ENCODE data around the gene GRIK4.

The GRIK4 gene

DNA sequence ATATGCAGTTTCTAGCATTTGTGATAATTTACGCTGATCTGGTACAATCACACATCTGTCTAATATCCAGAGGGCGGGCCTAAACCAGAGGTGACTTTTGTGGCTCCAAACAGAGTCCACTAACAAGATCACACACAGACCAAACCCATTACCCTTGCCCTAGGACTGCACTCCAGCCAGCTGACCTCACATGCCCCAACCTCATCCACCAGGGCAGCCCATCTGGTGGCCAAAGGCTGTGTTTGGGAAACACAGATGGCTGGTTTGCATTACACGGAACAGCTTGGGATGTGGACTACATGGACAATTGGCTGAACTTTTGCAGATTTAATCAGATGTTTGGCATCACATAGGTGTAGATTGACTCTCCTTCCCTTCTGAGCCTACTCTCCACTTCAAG is 228.2 kb downstream of the GRIK4 start:
- Histone ChIP-seq H2AFZ (ENCODE audit: low read length) (no peak overlapping the region), H3K9ac (ENCODE audit: low read length) (no peak overlapping the region), H3K9me2 (ENCODE audit: low read depth, low read length) (no peaks in the 10 kb centered on the region), H3K27me3 (ENCODE audit: insufficient read depth, low read length) (no peaks in the 10 kb centered on the region), H3K9me3 (ENCODE audit: low read length) (no peaks in the 10 kb centered on the region), H3K4me3 (ENCODE audit: low read depth, low read length, poor library complexity, severe bottlenecking) (no peak overlapping the region), H3K27ac (ENCODE audit: low read depth, low read length, poor library complexity, severe bottlenecking) (no peak overlapping the region), H3K4me2 (ENCODE audit: low read length) (no peak overlapping the region), H4K20me1 (ENCODE audit: insufficient read depth, low read length) (no peaks in the 10 kb centered on the region), H3F3A (ENCODE audit: insufficient read depth, low read length) (no peaks in the 10 kb centered on the region), H3K4me1 (ENCODE audit: insufficient read depth, low read length, severe bottlenecking) (no peaks in the 10 kb centered on the region), H3K79me2 (ENCODE audit: insufficient read depth, low read length) (no peaks in the 10 kb centered on the region), H3K36me3 (ENCODE audit: insufficient read depth, low read length) (no peaks in the 10 kb centered on the region)
- TF ChIP-seq, protein P1, sequence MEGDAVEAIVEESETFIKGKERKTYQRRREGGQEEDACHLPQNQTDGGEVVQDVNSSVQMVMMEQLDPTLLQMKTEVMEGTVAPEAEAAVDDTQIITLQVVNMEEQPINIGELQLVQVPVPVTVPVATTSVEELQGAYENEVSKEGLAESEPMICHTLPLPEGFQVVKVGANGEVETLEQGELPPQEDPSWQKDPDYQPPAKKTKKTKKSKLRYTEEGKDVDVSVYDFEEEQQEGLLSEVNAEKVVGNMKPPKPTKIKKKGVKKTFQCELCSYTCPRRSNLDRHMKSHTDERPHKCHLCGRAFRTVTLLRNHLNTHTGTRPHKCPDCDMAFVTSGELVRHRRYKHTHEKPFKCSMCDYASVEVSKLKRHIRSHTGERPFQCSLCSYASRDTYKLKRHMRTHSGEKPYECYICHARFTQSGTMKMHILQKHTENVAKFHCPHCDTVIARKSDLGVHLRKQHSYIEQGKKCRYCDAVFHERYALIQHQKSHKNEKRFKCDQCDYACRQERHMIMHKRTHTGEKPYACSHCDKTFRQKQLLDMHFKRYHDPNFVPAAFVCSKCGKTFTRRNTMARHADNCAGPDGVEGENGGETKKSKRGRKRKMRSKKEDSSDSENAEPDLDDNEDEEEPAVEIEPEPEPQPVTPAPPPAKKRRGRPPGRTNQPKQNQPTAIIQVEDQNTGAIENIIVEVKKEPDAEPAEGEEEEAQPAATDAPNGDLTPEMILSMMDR (IDR thresholded peaks at IDR 0.05; ENCODE audit: low read length), result no peak
- TF ChIP-seq EZH2 (IDR thresholded peaks at IDR 0.05; ENCODE audit: borderline replicate concordance, low read length), result no peak

DNA sequence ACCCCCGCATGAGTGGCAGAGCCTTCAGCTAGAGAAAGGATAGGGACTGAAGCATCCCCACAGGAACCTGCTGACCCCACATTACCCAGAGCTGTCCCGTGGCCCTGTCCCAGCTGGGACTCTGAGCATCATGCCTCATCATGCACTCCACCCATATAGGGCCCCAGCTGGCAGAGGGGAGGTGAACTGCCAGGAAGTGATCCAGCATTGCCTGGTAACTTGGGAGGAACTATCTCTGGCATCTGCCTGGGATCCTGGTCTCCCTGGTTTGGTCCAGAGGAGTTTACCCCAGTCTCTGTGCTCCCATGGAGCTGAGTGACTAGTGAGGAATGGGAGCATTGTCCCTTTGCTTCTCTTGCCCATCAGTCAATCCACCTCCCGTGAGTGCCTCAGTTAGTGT is 228.8 kb downstream of the GRIK4 start:
- H3K9me2 ChIP-seq (ENCODE audit: low read depth, low read length), result no peaks in the 10 kb centered on the region
- no peak overlapping the region for H2AFZ ChIP-seq (ENCODE audit: low read length)
- no peak for TF ChIP-seq EZH2 (IDR thresholded peaks at IDR 0.05; ENCODE audit: borderline replicate concordance, low read length)
- TF ChIP-seq, protein P1 (IDR thresholded peaks at IDR 0.05; ENCODE audit: low read length), result no peak
- H3K27ac ChIP-seq (ENCODE audit: low read depth, low read length, poor library complexity, severe bottlenecking), result no peak overlapping the region
- no peaks in the 10 kb centered on the region for H3F3A ChIP-seq (ENCODE audit: insufficient read depth, low read length)
- H3K9ac ChIP-seq (ENCODE audit: low read length), result no peak overlapping the region
- H4K20me1 ChIP-seq (ENCODE audit: insufficient read depth, low read length), result no peaks in the 10 kb centered on the region
- no peaks in the 10 kb centered on the region for H3K9me3 ChIP-seq (ENCODE audit: low read length)
- H3K27me3 ChIP-seq (ENCODE audit: insufficient read depth, low read length), result no peaks in the 10 kb centered on the region
- no peaks in the 10 kb centered on the region for H3K36me3 ChIP-seq (ENCODE audit: insufficient read depth, low read length)
- H3K4me3 ChIP-seq (ENCODE audit: low read depth, low read length, poor library complexity, severe bottlenecking), result no peak overlapping the region
- no peak overlapping the region for H3K4me2 ChIP-seq (ENCODE audit: low read length)
- H3K79me2 ChIP-seq (ENCODE audit: insufficient read depth, low read length), result no peaks in the 10 kb centered on the region
- H3K4me1 ChIP-seq (ENCODE audit: insufficient read depth, low read length, severe bottlenecking), result no peaks in the 10 kb centered on the region

DNA sequence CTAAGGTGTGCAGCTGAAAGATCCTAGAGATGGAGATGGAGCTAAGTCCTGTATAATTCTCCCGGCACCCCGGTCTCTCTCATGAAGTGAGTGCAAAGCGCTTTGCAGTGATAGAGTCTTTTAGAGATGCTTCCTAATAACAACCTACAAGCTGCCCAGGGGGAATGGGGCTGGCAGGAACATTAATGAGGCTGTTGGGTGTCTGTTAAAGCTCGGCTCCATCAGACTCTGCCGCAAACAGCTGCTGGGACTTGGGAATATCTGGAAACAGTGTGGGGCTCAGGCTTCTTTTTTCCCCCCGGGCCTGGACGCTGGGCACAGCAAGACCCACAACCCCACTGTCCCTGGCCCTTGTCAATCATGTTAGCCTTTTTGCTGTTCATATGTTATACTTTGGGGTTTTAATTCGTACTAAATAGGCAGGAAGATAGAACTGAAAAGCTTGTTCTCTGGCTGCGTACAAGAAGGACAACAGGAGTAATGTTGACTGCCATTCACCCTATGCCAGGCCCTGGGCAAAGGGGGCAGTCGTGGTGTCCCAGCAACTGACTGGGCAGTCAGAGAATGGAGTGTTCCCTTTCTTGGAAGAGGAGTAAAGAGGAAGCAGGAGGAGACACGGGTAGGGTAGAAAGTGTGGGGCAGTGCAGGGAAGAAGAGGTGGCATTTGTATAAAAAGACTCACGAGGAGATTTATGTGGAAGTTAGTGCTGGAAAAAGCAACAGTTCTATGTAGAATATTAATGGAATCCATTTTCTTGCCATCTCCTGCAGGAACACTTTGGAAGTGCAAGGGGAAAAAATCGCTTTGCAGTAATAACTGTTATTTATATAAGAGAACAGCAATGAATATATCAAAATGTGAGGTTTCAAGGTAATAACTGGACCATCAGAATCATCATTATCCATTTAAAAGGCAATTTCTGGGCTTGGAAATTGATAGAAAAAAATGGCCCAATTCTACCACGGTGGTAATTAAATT is 232.8 kb downstream of the GRIK4 start:
- Histone ChIP-seq H3K9me3 (ENCODE audit: low read length) (no peaks in the 10 kb centered on the region), H3K27ac (ENCODE audit: low read depth, low read length, poor library complexity, severe bottlenecking) (no peak overlapping the region), H4K20me1 (ENCODE audit: insufficient read depth, low read length) (no peaks in the 10 kb centered on the region), H2AFZ (ENCODE audit: low read length) (no peak overlapping the region), H3K4me2 (ENCODE audit: low read length) (no peak overlapping the region), H3K79me2 (ENCODE audit: insufficient read depth, low read length) (no peaks in the 10 kb centered on the region), H3F3A (ENCODE audit: insufficient read depth, low read length) (no peaks in the 10 kb centered on the region), H3K27me3 (ENCODE audit: insufficient read depth, low read length) (peaks cover 4% of the 10 kb centered on the region; the same call in 1 of the 2 replicates), H3K9me2 (ENCODE audit: low read depth, low read length) (no peaks in the 10 kb centered on the region), H3K9ac (ENCODE audit: low read length) (no peak overlapping the region), H3K4me1 (ENCODE audit: insufficient read depth, low read length, severe bottlenecking) (no peaks in the 10 kb centered on the region), H3K36me3 (ENCODE audit: insufficient read depth, low read length) (no peaks in the 10 kb centered on the region), H3K4me3 (ENCODE audit: low read depth, low read length, poor library complexity, severe bottlenecking) (no peak overlapping the region)
- TF ChIP-seq EZH2 (IDR thresholded peaks at IDR 0.05; ENCODE audit: borderline replicate concordance, low read length), result no peak
- TF ChIP-seq, protein P1 (IDR thresholded peaks at IDR 0.05; ENCODE audit: low read length), result no peak

Measured in OCI-LY1 (cell line).